Type B pancreatic cell (in vitro differentiated cells): ENCODE measurements around the gene BTG4. TPM values are rescaled to one million over a fixed set of nuclear protein-coding genes. Genes with fewer than 3 reads are reported as not detected.
A peak's percentile ranks its signal among the peaks of the same experiment; 100 is the strongest.

ENCODE experiments used
- DNase-seq: peaks from one replicate; pipeline ENCODE4 v3.0.0; 2021; ENCODE audit warnings: mixed read lengths; ENCODE audit not compliant: unreplicated experiment; ENCODE audit errors: extremely low spot score
- H3K27ac Mint-ChIP-seq: 2 replicates; pipeline ENCODE4 v1.8.0; 2021; ENCODE audit warnings: mild to moderate bottlenecking, mixed read lengths
- H3K27me3 Mint-ChIP-seq: 2 replicates; pipeline ENCODE4 v1.8.0; 2021; ENCODE audit warnings: mixed read lengths
- H3K36me3 Mint-ChIP-seq: 2 replicates; pipeline ENCODE4 v1.8.0; 2021; ENCODE audit warnings: mixed read lengths
- H3K4me1 Mint-ChIP-seq: one replicate; pipeline ENCODE4 v1.8.0; 2021; ENCODE audit warnings: mixed read lengths; ENCODE audit not compliant: unreplicated experiment
- H3K4me3 Mint-ChIP-seq: 2 replicates; pipeline ENCODE4 v1.8.0; 2021; ENCODE audit warnings: mild to moderate bottlenecking, mixed read lengths
- H3K9me3 Mint-ChIP-seq: 2 replicates; pipeline ENCODE4 v1.8.0; 2021; ENCODE audit warnings: mixed read lengths
- total RNA-seq: library from RNA; stranded (reverse); gene quantifications from 2 replicates; pipeline ENCODE4 v1.2.1, GENCODE V29; 2021; ENCODE audit warnings: low replicate concordance
- TF ChIP-seq, protein P1 (sequence below): fragments of 200-600 bp; sonication (generic); conservative IDR thresholded peaks from 2 replicates; pipeline ENCODE4 v1.5.0; 2021; ENCODE audit warnings: antibody characterized with exemption, mild to moderate bottlenecking

Gene BTG4
- total RNA-seq, 1 donor from 2014 or later, result not detected

DNA sequence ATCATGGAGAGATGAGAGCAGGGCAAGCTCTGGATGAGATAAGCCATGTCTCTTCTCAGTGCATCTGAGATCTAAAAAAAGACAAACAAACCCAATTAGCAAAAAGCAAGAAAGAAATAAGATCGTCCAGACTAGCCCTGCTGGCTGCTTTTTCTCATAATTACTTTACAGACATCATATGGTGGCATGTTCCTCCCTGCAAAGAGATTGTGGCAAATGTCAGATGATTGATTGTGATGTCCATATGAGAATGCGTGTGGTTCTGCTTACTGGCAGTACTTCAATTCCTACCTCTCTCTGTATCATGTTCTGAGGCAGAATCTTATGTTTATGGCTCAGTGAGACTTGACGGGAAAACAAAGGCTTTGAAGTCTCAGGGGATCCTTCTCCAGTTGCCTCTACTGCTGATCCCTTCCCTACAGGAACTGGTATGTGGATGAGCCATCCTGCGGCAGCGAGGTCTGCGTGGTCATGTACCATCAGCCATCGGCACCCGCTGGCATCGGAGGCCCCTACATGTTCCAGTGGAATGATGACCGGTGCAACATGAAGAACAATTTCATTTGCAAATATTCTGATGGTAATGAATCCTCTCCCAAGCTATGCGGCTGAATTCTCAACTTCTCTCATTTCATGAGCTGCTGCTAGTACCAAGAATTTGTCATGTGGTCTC lies 37.1 kb upstream of the BTG4 start:
- H3K4me1 Mint-ChIP-seq, result peaks cover 8% of the 10 kb centered on the region
- H3K27ac Mint-ChIP-seq, result no peak overlapping the region
- H3K4me3 Mint-ChIP-seq, result no peak overlapping the region
- TF ChIP-seq, protein P1, sequence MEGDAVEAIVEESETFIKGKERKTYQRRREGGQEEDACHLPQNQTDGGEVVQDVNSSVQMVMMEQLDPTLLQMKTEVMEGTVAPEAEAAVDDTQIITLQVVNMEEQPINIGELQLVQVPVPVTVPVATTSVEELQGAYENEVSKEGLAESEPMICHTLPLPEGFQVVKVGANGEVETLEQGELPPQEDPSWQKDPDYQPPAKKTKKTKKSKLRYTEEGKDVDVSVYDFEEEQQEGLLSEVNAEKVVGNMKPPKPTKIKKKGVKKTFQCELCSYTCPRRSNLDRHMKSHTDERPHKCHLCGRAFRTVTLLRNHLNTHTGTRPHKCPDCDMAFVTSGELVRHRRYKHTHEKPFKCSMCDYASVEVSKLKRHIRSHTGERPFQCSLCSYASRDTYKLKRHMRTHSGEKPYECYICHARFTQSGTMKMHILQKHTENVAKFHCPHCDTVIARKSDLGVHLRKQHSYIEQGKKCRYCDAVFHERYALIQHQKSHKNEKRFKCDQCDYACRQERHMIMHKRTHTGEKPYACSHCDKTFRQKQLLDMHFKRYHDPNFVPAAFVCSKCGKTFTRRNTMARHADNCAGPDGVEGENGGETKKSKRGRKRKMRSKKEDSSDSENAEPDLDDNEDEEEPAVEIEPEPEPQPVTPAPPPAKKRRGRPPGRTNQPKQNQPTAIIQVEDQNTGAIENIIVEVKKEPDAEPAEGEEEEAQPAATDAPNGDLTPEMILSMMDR, result no peak
- H3K36me3 Mint-ChIP-seq, result no peaks in the 10 kb centered on the region
- H3K9me3 Mint-ChIP-seq, result no peaks in the 10 kb centered on the region
- no peaks in the 10 kb centered on the region for H3K27me3 Mint-ChIP-seq
- DNase-seq, result no peak

DNA sequence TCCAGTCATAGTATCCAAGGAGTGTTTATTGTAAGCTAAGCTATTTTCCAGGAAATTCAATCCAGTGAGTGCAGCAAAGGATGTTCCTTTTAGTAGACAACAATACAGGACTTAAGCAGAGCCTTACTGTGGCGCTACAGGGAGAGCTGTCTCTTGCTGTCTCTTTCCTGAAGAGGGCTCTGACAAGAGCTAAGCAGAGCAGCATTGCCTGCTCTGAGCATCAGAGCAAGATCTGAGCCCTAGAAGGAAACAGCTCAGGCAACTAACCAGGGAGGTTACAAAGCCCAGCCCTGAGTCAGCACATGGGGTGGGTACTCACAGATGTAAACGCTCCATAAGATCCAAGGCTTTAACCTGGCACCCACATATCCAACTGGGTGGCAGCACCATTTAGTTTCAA lies 36.3 kb upstream of the BTG4 start:
- H3K36me3 Mint-ChIP-seq, result no peaks in the 10 kb centered on the region
- no peak for DNase-seq
- H3K4me3 Mint-ChIP-seq, result no peak overlapping the region
- no peak overlapping the region for H3K27ac Mint-ChIP-seq
- TF ChIP-seq, protein P1, result no peak
- H3K27me3 Mint-ChIP-seq, result peaks cover 6% of the 10 kb centered on the region
- no peaks in the 10 kb centered on the region for H3K9me3 Mint-ChIP-seq
- peaks cover 8% of the 10 kb centered on the region for H3K4me1 Mint-ChIP-seq

DNA sequence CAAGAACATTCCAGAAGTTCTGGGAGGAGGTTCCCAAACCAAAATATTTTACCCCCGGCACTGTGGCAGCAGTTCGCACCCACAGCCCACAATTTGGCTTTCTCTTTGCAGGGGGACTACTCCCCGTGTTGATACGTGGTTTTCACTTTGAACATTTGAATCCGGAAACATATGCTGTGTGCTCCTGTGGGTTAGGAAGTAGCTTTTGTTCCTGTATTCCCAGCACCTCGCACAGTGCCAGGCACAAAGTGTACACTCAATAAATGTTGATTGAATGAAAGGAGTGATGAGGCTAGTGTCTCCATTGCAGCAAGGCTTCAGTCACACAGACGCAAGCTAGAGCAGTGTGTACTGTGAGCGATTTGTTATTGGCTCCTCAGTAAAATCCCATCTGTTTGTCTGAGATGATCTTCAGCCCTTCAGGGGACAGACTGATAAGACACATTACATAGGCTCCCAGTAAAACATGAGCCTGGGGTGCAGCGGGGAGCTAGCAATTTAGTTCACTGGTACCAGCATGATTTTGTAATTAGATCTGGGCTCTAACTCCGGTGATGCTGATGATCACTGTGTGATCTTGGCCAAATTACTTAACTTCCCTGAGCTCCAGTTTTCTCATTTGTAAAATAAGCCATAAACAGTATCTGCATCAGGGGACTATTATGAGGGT lies 30.6 kb upstream of the BTG4 start:
- no peak overlapping the region for H3K27ac Mint-ChIP-seq
- peak overlapping the region; percentile 41 for H3K4me3 Mint-ChIP-seq
- peaks cover 4% of the 10 kb centered on the region for H3K9me3 Mint-ChIP-seq
- TF ChIP-seq, protein P1, result no peak
- DNase-seq, result no peak
- peaks cover 23% of the 10 kb centered on the region for H3K4me1 Mint-ChIP-seq
- peaks cover 4% of the 10 kb centered on the region for H3K36me3 Mint-ChIP-seq
- peaks cover 54% of the 10 kb centered on the region for H3K27me3 Mint-ChIP-seq

DNA sequence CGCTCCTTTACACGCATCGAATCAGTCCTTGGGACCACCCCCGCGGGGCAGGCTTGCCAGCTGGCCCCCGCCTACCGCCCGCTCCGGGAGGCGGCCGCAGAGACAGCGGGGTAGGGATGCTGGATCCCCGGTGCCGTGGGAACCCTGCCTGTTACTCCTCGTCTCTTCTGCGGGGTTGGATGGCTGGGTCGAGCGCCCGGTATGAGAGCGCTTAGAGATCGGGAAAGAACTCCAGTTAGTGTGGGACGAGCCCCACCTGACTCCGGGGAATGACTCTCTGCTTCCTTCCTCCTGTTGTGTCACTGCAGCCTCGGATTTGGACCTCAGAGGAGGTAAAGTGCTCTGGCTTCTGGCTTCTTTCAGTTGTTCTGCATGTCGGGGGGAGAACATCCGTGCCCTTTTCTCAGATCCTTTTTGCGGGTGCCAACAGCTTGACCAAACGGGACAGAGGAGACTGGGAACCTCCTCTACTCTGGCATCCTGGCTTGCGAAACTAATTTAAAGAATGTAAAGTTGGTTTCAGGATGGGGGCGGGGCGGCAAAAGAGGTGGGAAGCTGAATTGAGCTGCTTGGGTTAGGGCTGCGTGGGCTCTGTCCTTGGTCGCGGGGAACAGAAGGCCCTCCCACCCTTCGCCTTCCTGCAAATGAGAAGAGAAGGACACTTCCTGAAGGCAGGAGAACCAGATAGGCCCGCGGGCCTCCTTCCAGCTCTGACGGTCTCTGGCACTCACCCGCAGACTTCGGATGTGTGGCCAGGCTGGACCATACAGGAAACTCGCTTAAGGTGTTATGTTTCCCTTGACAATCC lies 29.3 kb upstream of the BTG4 start:
- Mint-ChIP-seq H3K4me1 (peaks cover 23% of the 10 kb centered on the region), H3K9me3 (peaks cover 4% of the 10 kb centered on the region), H3K36me3 (peaks cover 4% of the 10 kb centered on the region), H3K27me3 (peaks cover 66% of the 10 kb centered on the region), H3K4me3 (peak overlapping the region; percentile 94), H3K27ac (peak overlapping the region; percentile 92)
- TF ChIP-seq, protein P1, result no peak
- no peak for DNase-seq

DNA sequence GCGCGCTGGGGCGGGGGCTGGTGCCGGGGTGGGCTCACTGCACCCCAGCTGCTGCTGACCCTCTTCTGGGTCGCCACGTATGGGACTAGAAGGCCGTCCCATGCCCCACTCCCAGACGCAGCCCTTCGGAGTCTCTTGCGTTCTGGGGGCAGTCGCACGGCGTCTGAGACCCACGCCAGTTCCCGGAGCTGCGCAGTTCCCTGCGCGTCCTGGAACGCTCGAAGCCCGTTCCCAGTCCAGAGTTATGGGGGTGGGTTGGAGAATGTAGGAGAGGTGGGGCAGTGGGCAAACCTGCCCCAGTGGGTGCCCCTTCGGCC lies 28.7 kb upstream of the BTG4 start:
- Mint-ChIP-seq H3K4me3 (peak overlapping the region; percentile 94), H3K27me3 (peaks cover 70% of the 10 kb centered on the region), H3K4me1 (peaks cover 23% of the 10 kb centered on the region), H3K36me3 (peaks cover 4% of the 10 kb centered on the region), H3K9me3 (peaks cover 4% of the 10 kb centered on the region), H3K27ac (no peak overlapping the region)
- TF ChIP-seq, protein P1, result peak; percentile 9
- DNase-seq, result no peak
